Spleen (tissue), 7 donors: ENCODE data around the gene GHRH.

Experiments
- POLR2AphosphoS5 ChIP-seq, 3 donors: sonication (generic); formaldehyde crosslinking; IDR thresholded peaks; one replicate each; pipeline ENCODE4 v1.5.1; 2017; ENCODE audit warnings: antibody characterized with exemption in 3 of 3
- TF ChIP-seq, protein P1 (sequence below), 11 experiments: fragments of 200-600 bp in 7 of 11; fragments of 450-650 bp in 4 of 11; sonication (generic) in 4 of 11; IDR thresholded peaks in 8 of 11; conservative IDR thresholded peaks in 3 of 11; 1 replicate in 7 of 11; 2 replicates in 4 of 11; pipeline versions ENCODE4 v1.4.0 to v1.8.0; 2016 to 2021; ENCODE audit warnings: antibody characterized with exemption in 11 of 11, inconsistent platforms in 4 of 11, mild to moderate bottlenecking in 1 of 11
- donor health status: DM: no; HTN: no; CAD: no; lungs with moderate emphysema.
- donor health status: DM: no; HTN: no; CAD: no.
- donor health status: DM: no; HTN: no; CAD: no.

DNA sequence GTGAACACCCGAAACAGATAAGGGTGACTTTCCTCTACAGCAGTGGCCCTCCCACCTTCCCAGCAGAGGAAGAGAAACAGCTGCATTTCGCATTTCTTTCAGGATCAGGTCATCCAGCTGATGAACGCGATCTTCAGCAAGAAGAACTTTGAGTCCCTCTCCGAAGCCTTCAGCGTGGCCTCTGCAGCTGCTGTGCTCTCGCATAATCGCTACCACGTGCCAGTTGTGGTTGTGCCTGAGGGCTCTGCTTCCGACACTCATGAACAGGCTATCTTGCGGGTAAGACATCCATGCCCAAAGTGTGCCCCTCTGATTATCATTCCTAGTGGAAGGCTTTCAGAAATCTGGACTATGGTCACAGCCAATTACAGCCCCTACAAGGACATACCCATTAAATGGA, 54.4 kb downstream of the GHRH start:
- no peak for TF ChIP-seq POLR2AphosphoS5 (IDR thresholded peaks at IDR 0.05)
- TF ChIP-seq, protein P1, sequence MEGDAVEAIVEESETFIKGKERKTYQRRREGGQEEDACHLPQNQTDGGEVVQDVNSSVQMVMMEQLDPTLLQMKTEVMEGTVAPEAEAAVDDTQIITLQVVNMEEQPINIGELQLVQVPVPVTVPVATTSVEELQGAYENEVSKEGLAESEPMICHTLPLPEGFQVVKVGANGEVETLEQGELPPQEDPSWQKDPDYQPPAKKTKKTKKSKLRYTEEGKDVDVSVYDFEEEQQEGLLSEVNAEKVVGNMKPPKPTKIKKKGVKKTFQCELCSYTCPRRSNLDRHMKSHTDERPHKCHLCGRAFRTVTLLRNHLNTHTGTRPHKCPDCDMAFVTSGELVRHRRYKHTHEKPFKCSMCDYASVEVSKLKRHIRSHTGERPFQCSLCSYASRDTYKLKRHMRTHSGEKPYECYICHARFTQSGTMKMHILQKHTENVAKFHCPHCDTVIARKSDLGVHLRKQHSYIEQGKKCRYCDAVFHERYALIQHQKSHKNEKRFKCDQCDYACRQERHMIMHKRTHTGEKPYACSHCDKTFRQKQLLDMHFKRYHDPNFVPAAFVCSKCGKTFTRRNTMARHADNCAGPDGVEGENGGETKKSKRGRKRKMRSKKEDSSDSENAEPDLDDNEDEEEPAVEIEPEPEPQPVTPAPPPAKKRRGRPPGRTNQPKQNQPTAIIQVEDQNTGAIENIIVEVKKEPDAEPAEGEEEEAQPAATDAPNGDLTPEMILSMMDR (IDR thresholded peaks at IDR 0.05 in 8 of 11, conservative IDR thresholded peaks at IDR 0.05 in 3 of 11) = no peak
